Mesenchymal stem cell (in vitro differentiated cells and primary cell): ENCODE measurements around the gene UXS1.

Experiments used
- DNase-seq: peaks from one replicate; pipeline ENCODE4 v3.0.0-alpha.2; 2013
- H2AFZ ChIP-seq: one replicate; pipeline ENCODE4 v1.6.1; 2013; ENCODE audit warnings: low read depth, mild to moderate bottlenecking, control low read depth, inconsistent platforms, low read length, moderate library complexity
- H2AK5ac ChIP-seq: 2 replicates; pipeline ENCODE4 v1.6.1; 2013; ENCODE audit warnings: low read length, moderate library complexity, mild to moderate bottlenecking, inconsistent platforms; ENCODE audit not compliant: severe bottlenecking
- H2BK120ac ChIP-seq: one replicate; pipeline ENCODE4 v1.6.1; 2013; ENCODE audit warnings: low read depth, mild to moderate bottlenecking, inconsistent platforms, low read length, moderate library complexity
- H2BK12ac ChIP-seq, 2 experiments: one replicate each; pipeline ENCODE4 v1.6.1; 2013; ENCODE audit warnings: inconsistent platforms in 2 of 2, low read length in 2 of 2, mild to moderate bottlenecking in 2 of 2, moderate library complexity in 2 of 2, control low read depth in 1 of 2
- H2BK15ac ChIP-seq: one replicate; pipeline ENCODE4 v1.6.1; 2013; ENCODE audit warnings: mild to moderate bottlenecking, low read depth, inconsistent platforms; ENCODE audit not compliant: poor library complexity, severe bottlenecking
- H2BK5ac ChIP-seq: 2 replicates; pipeline ENCODE4 v1.6.1; 2013; ENCODE audit warnings: low read depth, mild to moderate bottlenecking, low read length, control low read depth, inconsistent platforms; ENCODE audit not compliant: poor library complexity, severe bottlenecking
- H3K14ac ChIP-seq, 2 experiments: one replicate each; pipeline ENCODE4 v1.6.1; 2013; ENCODE audit warnings: inconsistent platforms in 2 of 2, low read length in 2 of 2, control low read depth in 1 of 2, mild to moderate bottlenecking in 1 of 2, moderate library complexity in 1 of 2
- H3K18ac ChIP-seq, 2 experiments: one replicate each; pipeline ENCODE4 v1.6.1; 2013; ENCODE audit warnings: inconsistent platforms in 2 of 2, low read length in 2 of 2, control low read depth in 1 of 2, low read depth in 1 of 2, mild to moderate bottlenecking in 1 of 2
- H3K23ac ChIP-seq, 2 experiments: one replicate each; pipeline ENCODE4 v1.6.1; 2013; ENCODE audit warnings: inconsistent platforms in 2 of 2, low read length in 2 of 2, mild to moderate bottlenecking in 2 of 2, moderate library complexity in 2 of 2, control low read depth in 1 of 2
- H3K27ac ChIP-seq: 2 replicates; pipeline ENCODE4 v1.5.1; 2013; ENCODE audit warnings: mild to moderate bottlenecking, moderate library complexity, low read length, control low read depth, inconsistent platforms; ENCODE audit not compliant: poor library complexity, severe bottlenecking
- H3K27me3 ChIP-seq, 2 experiments: 2 replicates each; pipeline versions ENCODE4 v1.6.1 to v1.7.0; 2013; ENCODE audit warnings: low read length in 2 of 2, mild to moderate bottlenecking in 2 of 2, moderate library complexity in 2 of 2, control low read depth in 1 of 2, inconsistent platforms in 1 of 2; ENCODE audit not compliant: control insufficient read depth in 1 of 2, insufficient read depth in 1 of 2
- H3K36me3 ChIP-seq, 2 experiments: 2 replicates each; pipeline versions ENCODE4 v1.6.1 to v1.7.0; 2013; ENCODE audit warnings: low read length in 2 of 2, control low read depth in 1 of 2, inconsistent platforms in 1 of 2, low read depth in 1 of 2, mild to moderate bottlenecking in 1 of 2; ENCODE audit not compliant: insufficient read depth in 2 of 2, control insufficient read depth in 1 of 2
- H3K4ac ChIP-seq, 2 experiments: one replicate each; pipeline ENCODE4 v1.6.1; 2013; ENCODE audit warnings: inconsistent platforms in 2 of 2, low read length in 2 of 2, mild to moderate bottlenecking in 2 of 2, moderate library complexity in 2 of 2, control low read depth in 1 of 2, low read depth in 1 of 2
- H3K4me1 ChIP-seq: 2 replicates; pipeline ENCODE4 v1.6.1; 2013; ENCODE audit warnings: low read depth, low read length, control low read depth; ENCODE audit not compliant: control insufficient read depth, insufficient read depth
- H3K4me2 ChIP-seq: 2 replicates; pipeline ENCODE4 v1.6.1; 2013; ENCODE audit warnings: low read length, mild to moderate bottlenecking, inconsistent platforms; ENCODE audit not compliant: poor library complexity, severe bottlenecking
- H3K4me3 ChIP-seq, 2 experiments: 2 replicates each; pipeline versions ENCODE4 v1.5.1 to v1.7.0; 2013; ENCODE audit warnings: low read length in 2 of 2, mild to moderate bottlenecking in 2 of 2, control low read depth in 1 of 2, low read depth in 1 of 2; ENCODE audit not compliant: insufficient read depth in 1 of 2
- H3K79me1 ChIP-seq: replicated peaks from 2 replicates; pipeline ENCODE4 v1.6.1; 2013; ENCODE audit warnings: mild to moderate bottlenecking, control low read depth, low read length, inconsistent platforms; ENCODE audit not compliant: poor library complexity, severe bottlenecking
- H3K9ac ChIP-seq: 2 replicates; pipeline ENCODE4 v1.7.0; 2013; ENCODE audit warnings: mild to moderate bottlenecking, low read length, moderate library complexity
- H3K9me3 ChIP-seq: 2 replicates; pipeline ENCODE4 v1.7.0; 2013; ENCODE audit warnings: mild to moderate bottlenecking, low read length; ENCODE audit not compliant: control insufficient read depth
- H4K8ac ChIP-seq: one replicate; pipeline ENCODE4 v1.6.1; 2013; ENCODE audit warnings: inconsistent platforms, mild to moderate bottlenecking, low read length, moderate library complexity
- H4K91ac ChIP-seq: one replicate; pipeline ENCODE4 v1.6.1; 2013; ENCODE audit warnings: mild to moderate bottlenecking, low read length, inconsistent platforms
- WGBS: methylation state at CpG from one replicate; pipeline ENCODE4 v1.1.7; 2013; ENCODE audit warnings: mixed read lengths; 5-methylcytosine and 5-hydroxymethylcytosine counted together

The UXS1 gene

DNA sequence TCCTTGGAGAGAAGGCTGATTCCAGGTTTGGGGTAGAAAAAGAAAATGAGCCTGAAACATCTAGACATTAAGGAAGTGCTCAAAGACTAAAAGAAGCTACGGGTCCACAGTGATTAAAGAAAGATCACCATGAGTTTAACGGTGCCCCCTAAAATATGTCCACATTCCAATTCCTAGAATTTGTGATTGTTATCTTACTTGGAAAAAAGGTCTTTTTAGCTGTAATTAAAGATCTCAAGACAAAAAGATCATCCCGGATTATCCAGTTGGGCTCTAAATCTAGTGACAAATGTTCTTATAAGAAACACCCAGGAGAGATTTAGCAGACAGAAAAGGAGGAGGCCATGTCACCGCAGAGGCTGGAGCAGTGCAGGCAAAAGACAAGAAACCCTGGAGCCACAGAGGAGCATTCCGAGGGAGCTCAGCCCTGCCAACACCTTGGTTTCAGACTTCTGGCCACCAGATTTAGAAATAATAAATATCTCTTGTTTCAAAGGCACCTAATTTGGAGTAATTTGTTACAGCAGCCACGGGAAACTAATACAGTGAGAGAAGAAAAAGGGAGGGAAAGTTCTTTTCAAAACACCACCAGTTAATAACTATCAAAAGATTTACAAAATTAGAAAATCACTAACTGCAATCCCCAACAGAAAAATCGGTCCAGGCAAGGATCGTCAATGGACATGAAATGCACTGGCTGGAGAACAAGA is 8.5 kb downstream of the UXS1 start:
- Histone ChIP-seq H2BK120ac (no peak overlapping the region), H2BK12ac (no peak overlapping the region), H3K4me1 (peaks cover 22% of the 10 kb centered on the region), H3K79me1 (peaks cover 21% of the 10 kb centered on the region), H3K14ac (no peak overlapping the region), H3K23ac (no peak overlapping the region), H3K27me3 (no peaks in the 10 kb centered on the region), H3K9me3 (no peaks in the 10 kb centered on the region), H3K27ac (no peak overlapping the region), H4K8ac (no peak overlapping the region), H3K4ac (no peak overlapping the region), H3K9ac (no peak overlapping the region), H3K4me3 (no peak overlapping the region), H4K91ac (no peak overlapping the region), H3K18ac (no peak overlapping the region), H2BK15ac (no peak overlapping the region), H3K4me2 (no peak overlapping the region), H3K36me3 (peaks cover 0 to 2% of the 10 kb centered on the region in 2 experiments), H2AFZ (no peak overlapping the region), H2AK5ac (peak overlapping the region; percentile 24), H2BK5ac (no peak overlapping the region)
- no peak for DNase-seq
- WGBS, result 81% methylated on average over 6 of the region's 8 CpGs

DNA sequence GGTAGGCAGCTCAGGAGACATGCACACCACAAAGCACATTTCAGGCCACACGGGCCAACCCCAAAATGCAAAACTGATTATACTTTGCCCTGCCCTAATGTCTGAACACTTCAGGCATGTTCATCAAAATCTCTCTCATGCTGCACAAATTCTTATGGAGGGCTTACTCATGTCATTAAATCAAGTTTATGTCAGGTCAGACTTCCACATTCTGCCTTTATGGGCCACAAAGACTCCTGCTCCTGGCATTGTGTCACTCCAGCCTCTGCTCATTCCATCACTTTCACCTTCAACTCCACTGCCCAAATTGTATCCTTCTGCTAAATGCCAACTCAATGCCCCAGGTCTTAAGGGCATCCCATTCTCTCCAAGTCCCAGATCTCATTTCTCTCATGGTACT is 9.2 kb downstream of the UXS1 start:
- Histone ChIP-seq H2BK15ac (no peak overlapping the region), H2BK120ac (no peak overlapping the region), H4K8ac (no peak overlapping the region), H3K9me3 (no peaks in the 10 kb centered on the region), H4K91ac (no peak overlapping the region), H3K27ac (no peak overlapping the region), H3K14ac (no peak overlapping the region), H2AFZ (no peak overlapping the region), H3K18ac (no peak overlapping the region), H3K4ac (no peak overlapping the region), H3K27me3 (no peaks in the 10 kb centered on the region), H2BK5ac (no peak overlapping the region), H3K9ac (no peak overlapping the region), H3K4me1 (peaks cover 21% of the 10 kb centered on the region), H2BK12ac (no peak overlapping the region), H3K4me3 (no peak overlapping the region), H3K36me3 (peaks cover 0 to 2% of the 10 kb centered on the region in 2 experiments), H2AK5ac (no peak overlapping the region), H3K79me1 (peaks cover 21% of the 10 kb centered on the region), H3K4me2 (no peak overlapping the region), H3K23ac (no peak overlapping the region)
- no peak for DNase-seq
- 92% methylated on average over 1 of the region's 1 CpG for WGBS

DNA sequence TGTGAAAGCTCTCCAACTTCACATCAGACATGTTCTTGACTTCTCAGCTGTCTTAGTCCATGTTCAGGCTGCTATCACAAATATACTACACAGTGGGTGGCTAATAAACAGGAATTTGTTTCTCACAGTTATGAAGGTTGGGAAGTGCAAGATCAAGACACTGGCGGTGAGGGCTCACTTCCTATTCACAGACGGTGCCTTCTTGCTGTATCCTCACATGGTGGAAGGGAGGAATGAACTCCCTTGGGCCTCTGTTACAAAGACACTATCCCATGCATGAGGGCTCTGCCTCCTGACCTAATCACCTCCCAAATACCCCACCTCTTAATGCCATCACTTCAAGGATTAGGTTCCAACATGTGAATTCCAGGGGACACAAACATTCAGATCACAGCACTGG is 9.7 kb downstream of the UXS1 start:
- Histone ChIP-seq H2BK120ac (no peak overlapping the region), H3K18ac (no peak overlapping the region), H2AFZ (no peak overlapping the region), H3K36me3 (peaks cover 0 to 2% of the 10 kb centered on the region in 2 experiments), H2AK5ac (no peak overlapping the region), H3K14ac (no peak overlapping the region), H3K27ac (no peak overlapping the region), H3K79me1 (peaks cover 19% of the 10 kb centered on the region), H3K4me1 (peaks cover 18% of the 10 kb centered on the region), H4K91ac (no peak overlapping the region), H3K9me3 (no peaks in the 10 kb centered on the region), H3K4me2 (no peak overlapping the region), H3K9ac (no peak overlapping the region), H3K27me3 (no peaks in the 10 kb centered on the region), H3K4me3 (no peak overlapping the region), H2BK15ac (no peak overlapping the region), H3K23ac (no peak overlapping the region), H4K8ac (no peak overlapping the region), H2BK12ac (no peak overlapping the region), H3K4ac (no peak overlapping the region), H2BK5ac (no peak overlapping the region)
- no peak for DNase-seq
- 88% methylated on average over 2 of the region's 2 CpGs for WGBS

DNA sequence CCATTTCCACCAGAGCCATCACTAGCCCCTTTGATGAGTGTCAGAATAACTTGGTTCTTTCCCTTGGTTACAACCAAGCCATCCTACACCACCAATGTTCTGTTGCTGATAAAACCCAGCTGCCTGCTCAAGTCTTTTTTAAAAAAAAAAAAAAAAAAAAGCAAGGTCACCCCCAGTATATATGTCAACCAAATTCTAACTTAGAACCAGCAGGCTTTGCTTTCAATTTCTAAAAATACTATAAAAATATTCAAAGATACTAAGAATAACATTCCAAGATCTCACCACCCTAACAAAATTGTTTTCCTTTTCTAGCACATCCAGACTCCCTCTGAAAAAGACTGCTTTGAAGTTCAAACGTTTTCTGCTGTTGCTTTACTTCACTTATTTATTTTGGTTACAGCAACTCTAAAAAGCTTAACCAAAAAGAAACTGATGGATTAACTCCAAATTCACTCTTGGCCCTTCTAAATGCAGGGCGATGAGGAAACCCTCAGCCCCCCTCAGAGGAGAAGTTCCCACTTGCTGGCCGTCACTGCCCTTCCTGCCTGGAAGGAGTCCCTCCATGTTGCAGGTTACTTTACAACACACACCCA is 10.9 kb downstream of the UXS1 start:
- Histone ChIP-seq H3K36me3 (peaks cover 0 to 6% of the 10 kb centered on the region in 2 experiments), H2BK120ac (no peak overlapping the region), H2BK15ac (no peak overlapping the region), H3K9ac (peak overlapping the region; percentile 17), H3K4me2 (no peak overlapping the region), H3K23ac (no peak overlapping the region), H2AFZ (no peak overlapping the region), H2BK5ac (no peak overlapping the region), H2AK5ac (no peak overlapping the region), H3K4me3 (no peak overlapping the region), H3K14ac (no peak overlapping the region), H4K91ac (no peak overlapping the region), H3K4ac (no peak overlapping the region), H3K4me1 (peaks cover 11% of the 10 kb centered on the region), H3K27me3 (no peaks in the 10 kb centered on the region), H3K27ac (peak overlapping the region; percentile 57), H3K18ac (no peak overlapping the region), H2BK12ac (no peak overlapping the region), H3K79me1 (peaks cover 17% of the 10 kb centered on the region), H3K9me3 (no peaks in the 10 kb centered on the region), H4K8ac (no peak overlapping the region)
- WGBS, result 64% methylated on average over 3 of the region's 3 CpGs
- DNase-seq, result peak; percentile 23
